Sigmoid colon (tissue), 7 donors: Measurements from ENCODE around the gene CACNA2D3. TPM values are rescaled to one million over a fixed set of nuclear protein-coding genes. Genes with fewer than 3 reads are reported as not detected.

Experiments
- DNase-seq: peaks from one replicate; pipeline ENCODE4 v3.0.0-alpha.2; 2019
- H3K27ac ChIP-seq, 4 donors: fragments of 200-600 bp; sonication (generic); one replicate each; pipeline ENCODE4 v1.5.1; 2016 to 2019; ENCODE audit warnings: mild to moderate bottlenecking in 1 of 4
- H3K27me3 ChIP-seq, 3 donors: fragments of 200-600 bp; sonication (generic); one replicate each; pipeline ENCODE4 v1.5.1; 2019; ENCODE audit warnings: mild to moderate bottlenecking in 1 of 3
- H3K36me3 ChIP-seq, 4 donors: fragments of 200-600 bp; sonication (generic); one replicate each; pipeline ENCODE4 v1.5.1; 2016 to 2019
- H3K4me1 ChIP-seq, 4 donors: fragments of 200-600 bp; sonication (generic); one replicate each; pipeline ENCODE4 v1.5.1; 2017 to 2019
- H3K4me3 ChIP-seq, 4 donors: fragments of 200-600 bp; sonication (generic); one replicate each; pipeline ENCODE4 v1.5.1; 2017 to 2019; ENCODE audit warnings: mild to moderate bottlenecking in 2 of 4, moderate library complexity in 1 of 4
- H3K9me3 ChIP-seq, 4 donors: fragments of 200-600 bp in 3 of 4; sonication (generic) in 3 of 4; one replicate each; pipeline versions ENCODE4 v1.5.1 to v1.6.1; 2013 to 2019
- EP300 ChIP-seq, 4 donors: sonication (generic); formaldehyde crosslinking; IDR thresholded peaks; one replicate each; pipeline ENCODE4 v1.6.1; 2017; ENCODE audit warnings: antibody characterized with exemption in 4 of 4
- POLR2A ChIP-seq, 2 donors: fragments of 450-650 bp; IDR thresholded peaks; one replicate each; pipeline ENCODE4 v1.6.1; 2016; ENCODE audit warnings: antibody characterized with exemption in 2 of 2, mild to moderate bottlenecking in 2 of 2, moderate library complexity in 2 of 2
- POLR2AphosphoS5 ChIP-seq, 4 donors: sonication (generic); formaldehyde crosslinking; IDR thresholded peaks; one replicate each; pipeline ENCODE4 v1.6.1; 2017; ENCODE audit warnings: antibody characterized with exemption in 4 of 4
- WGBS, 2 donors: extraction: QIAGEN DNeasy Blood & Tissue Kit; methylation state at CpG; one replicate each; pipeline ENCODE4 v1.1.7; 2013; 5-methylcytosine and 5-hydroxymethylcytosine counted together
- intact Hi-C: fragments of 100-400 bp; cut with DNase I; formaldehyde crosslinking; loops from one replicate; pipeline ENCODE4 v1.15.1; 2023
- polyA plus RNA-seq, 3 donors: library from polyadenylated mRNA; stranded (reverse); fragments of 200-250 nt; gene quantifications; one replicate each; pipeline ENCODE4 v1.2.3, GENCODE V29; 2013
- total RNA-seq, 4 donors: library from RNA; depleted of rRNA; stranded (reverse); fragments of >200 nt; gene quantifications; one replicate each; pipeline ENCODE4 v1.1.0, GENCODE V29; 2016
- TF ChIP-seq, protein P1 (sequence below), 4 experiments: fragments of 450-650 bp in 3 of 4; fragments of 200-600 bp in 1 of 4; IDR thresholded peaks; one replicate each; pipeline ENCODE4 v1.5.1; 2016 to 2019; ENCODE audit warnings: antibody characterized with exemption in 4 of 4, mild to moderate bottlenecking in 3 of 4, moderate library complexity in 2 of 4
- donor health status: healthy with polysubstance abuse.
- donor health status: Bipolar disorder and iron deficiency.
- donor health status: healthy.

CACNA2D3 gene
- total and polyA plus RNA-seq, 7 donors, result 0.32 to 10.2 (median 4.8) TPM; not detected in 1

DNA sequence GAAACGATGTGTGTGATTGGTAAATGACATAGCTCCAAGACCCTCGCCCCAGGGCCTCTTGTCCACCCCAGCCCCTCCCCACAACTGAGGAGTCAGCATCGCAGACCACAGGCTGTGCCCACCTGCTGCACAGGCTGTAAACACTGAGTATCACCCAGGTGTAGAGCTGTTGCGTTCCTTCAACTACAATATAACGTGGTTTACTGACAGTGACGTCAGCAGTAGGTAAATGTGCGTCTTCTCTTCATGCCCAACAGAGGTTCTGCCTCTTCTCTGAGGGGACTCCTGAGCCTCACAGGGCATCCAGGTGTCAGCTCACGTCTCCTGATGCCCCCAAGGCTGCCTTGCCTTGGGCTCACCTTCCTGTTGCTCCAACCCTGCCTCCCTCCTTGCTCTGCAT is 395.1 kb downstream of the CACNA2D3 start:
- H3K27me3 ChIP-seq, result no peaks in the 10 kb centered on the region
- H3K4me1 ChIP-seq, result no peaks in the 10 kb centered on the region
- WGBS, 2 donors, result 66 to 69% methylated on average over 8 of the region's 8 CpGs

DNA sequence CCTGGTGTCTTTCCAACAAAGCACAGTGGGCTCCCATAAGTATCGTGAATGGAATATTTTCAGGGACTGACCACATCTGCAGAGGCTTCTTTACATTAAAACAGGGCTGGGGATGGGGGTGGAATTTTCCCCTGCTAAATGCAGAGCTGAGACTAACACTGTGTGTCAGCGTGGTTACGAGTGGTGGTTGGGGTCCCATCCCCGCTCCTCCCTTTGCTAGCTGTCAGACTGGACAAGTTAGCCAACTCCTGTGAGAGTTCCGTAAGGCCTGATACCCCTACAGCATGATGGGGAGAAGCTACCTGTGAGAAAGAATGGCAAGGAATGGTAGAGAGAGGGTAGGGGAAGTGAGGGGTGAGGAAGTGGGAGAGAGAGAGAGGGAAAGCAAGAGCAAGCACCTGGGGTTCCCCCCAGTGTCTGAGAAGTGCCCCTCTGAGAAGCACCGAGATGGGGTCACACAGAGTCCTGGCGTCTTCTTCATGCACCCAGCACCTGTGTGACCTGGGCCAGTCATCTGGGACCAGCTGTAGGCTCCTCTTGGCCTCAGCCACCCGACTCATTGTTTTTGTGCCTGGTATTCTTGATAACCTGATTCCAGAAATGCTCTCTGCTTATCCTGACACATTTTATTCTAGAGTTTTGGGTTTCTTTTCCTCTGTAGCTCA is 395.8 kb downstream of the CACNA2D3 start:
- no peak for TF ChIP-seq POLR2AphosphoS5 (IDR thresholded peaks at IDR 0.05)
- H3K4me1 ChIP-seq, result no peaks in the 10 kb centered on the region
- H3K27me3 ChIP-seq, result no peaks in the 10 kb centered on the region
- no peaks in the 10 kb centered on the region for H3K9me3 ChIP-seq
- no peak overlapping the region for H3K4me3 ChIP-seq
- H3K36me3 ChIP-seq, result no peaks in the 10 kb centered on the region
- WGBS, 2 donors, result 86 to 89% methylated on average over 8 of the region's 8 CpGs
- DNase-seq, result no peak
- no peak overlapping the region for H3K27ac ChIP-seq
- intact Hi-C loops, result no loop called here

More for the DNA sequence above, 395.1 kb downstream of the CACNA2D3 start:
- H3K9me3 ChIP-seq, result no peaks in the 10 kb centered on the region
- intact Hi-C loops, result no loop called here
- no peak overlapping the region for H3K4me3 ChIP-seq
- TF ChIP-seq, protein P1, sequence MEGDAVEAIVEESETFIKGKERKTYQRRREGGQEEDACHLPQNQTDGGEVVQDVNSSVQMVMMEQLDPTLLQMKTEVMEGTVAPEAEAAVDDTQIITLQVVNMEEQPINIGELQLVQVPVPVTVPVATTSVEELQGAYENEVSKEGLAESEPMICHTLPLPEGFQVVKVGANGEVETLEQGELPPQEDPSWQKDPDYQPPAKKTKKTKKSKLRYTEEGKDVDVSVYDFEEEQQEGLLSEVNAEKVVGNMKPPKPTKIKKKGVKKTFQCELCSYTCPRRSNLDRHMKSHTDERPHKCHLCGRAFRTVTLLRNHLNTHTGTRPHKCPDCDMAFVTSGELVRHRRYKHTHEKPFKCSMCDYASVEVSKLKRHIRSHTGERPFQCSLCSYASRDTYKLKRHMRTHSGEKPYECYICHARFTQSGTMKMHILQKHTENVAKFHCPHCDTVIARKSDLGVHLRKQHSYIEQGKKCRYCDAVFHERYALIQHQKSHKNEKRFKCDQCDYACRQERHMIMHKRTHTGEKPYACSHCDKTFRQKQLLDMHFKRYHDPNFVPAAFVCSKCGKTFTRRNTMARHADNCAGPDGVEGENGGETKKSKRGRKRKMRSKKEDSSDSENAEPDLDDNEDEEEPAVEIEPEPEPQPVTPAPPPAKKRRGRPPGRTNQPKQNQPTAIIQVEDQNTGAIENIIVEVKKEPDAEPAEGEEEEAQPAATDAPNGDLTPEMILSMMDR (IDR thresholded peaks at IDR 0.05), result no peak
- no peak for TF ChIP-seq POLR2AphosphoS5 (IDR thresholded peaks at IDR 0.05)
- TF ChIP-seq EP300 (IDR thresholded peaks at IDR 0.05), result no peak
- no peak for TF ChIP-seq POLR2A (IDR thresholded peaks at IDR 0.05)
- DNase-seq, result no peak
- H3K36me3 ChIP-seq, result no peaks in the 10 kb centered on the region
- no peak overlapping the region for H3K27ac ChIP-seq

DNA sequence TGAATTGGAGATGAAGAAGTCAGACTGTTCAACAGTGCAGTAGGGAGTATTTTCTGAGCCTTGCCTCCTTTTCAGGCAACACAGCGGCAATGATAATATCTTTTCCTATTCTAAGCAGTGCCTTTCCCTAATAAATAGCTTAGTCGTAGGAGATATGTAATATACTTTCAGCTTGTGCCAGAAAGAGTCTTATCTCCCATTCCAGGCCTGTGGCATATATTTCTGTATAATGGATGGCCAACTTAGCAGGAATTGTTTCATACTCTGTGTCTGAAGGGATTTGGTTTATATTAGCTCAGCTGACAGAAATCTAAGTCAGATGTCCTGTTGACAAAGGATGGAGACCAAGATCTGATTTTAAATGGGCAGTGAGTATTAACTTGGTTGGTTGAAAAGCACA is 397.1 kb downstream of the CACNA2D3 start:
- intact Hi-C loops, result no loop called here
- H3K36me3 ChIP-seq, result no peaks in the 10 kb centered on the region
- H3K4me3 ChIP-seq, result no peak overlapping the region
- H3K27ac ChIP-seq, result no peak overlapping the region
- no peaks in the 10 kb centered on the region for H3K4me1 ChIP-seq
- peaks cover 0 to 3% (median 0%) of the 10 kb centered on the region in 4 donors for H3K9me3 ChIP-seq
- H3K27me3 ChIP-seq, result no peaks in the 10 kb centered on the region
- WGBS, 2 donors, result 81 to 91% methylated on average over 2 of the region's 2 CpGs
- no peak for TF ChIP-seq POLR2AphosphoS5 (IDR thresholded peaks at IDR 0.05)
- TF ChIP-seq EP300 (IDR thresholded peaks at IDR 0.05), result no peak
- TF ChIP-seq POLR2A (IDR thresholded peaks at IDR 0.05), result no peak
- TF ChIP-seq, protein P1 (IDR thresholded peaks at IDR 0.05), result no peak
- DNase-seq, result no peak

DNA sequence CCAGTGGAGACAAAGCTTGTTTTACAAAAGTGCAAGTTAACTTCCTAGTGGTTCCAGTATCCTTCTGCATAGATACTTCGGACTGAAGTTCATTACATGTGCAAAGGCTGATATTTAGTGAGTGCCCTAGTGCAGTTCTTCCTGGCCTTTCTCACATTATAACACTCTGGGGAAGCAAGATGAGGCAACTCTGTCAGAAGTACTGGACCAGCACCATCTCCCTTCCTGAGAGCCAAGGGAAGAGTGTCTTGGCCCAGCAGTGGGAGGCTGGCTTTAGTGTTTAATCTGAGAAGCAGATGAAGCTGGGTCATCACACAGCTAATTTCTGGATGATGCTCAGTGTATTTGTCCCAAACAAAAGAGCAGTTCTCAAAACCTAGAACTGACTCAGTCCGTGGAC is 397.7 kb downstream of the CACNA2D3 start:
- no peaks in the 10 kb centered on the region for H3K4me1 ChIP-seq
- no peaks in the 10 kb centered on the region for H3K36me3 ChIP-seq
- TF ChIP-seq, protein P1 (IDR thresholded peaks at IDR 0.05), result no peak
- 67 to 80% methylated on average over 2 of the region's 2 CpGs for WGBS, 2 donors
- no peak overlapping the region for H3K4me3 ChIP-seq
- intact Hi-C loops, result no loop called here
- H3K27me3 ChIP-seq, result no peaks in the 10 kb centered on the region
- H3K9me3 ChIP-seq, result peaks cover 0 to 3% (median 0%) of the 10 kb centered on the region in 4 donors
- H3K27ac ChIP-seq, result no peak overlapping the region
- DNase-seq, result no peak

DNA sequence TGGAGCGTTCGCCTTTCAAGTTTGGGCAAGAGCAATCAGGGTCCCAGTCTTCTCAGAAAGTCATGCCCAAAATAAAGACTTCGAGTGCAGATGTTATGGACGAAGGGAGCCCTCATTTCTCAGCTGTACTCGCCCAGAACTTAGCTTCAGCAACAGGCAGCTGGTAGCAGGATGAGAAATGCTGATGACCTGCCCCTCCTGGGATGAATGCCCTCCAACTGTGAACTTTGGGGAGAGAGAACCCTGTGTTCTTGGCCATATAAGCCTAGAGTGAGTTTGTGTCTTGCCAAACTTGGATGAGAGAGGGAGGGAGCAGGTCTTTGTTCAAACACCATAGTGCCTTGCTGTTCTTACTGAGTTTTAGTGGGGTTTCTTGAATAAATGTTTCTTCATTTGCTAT is 405.2 kb downstream of the CACNA2D3 start:
- H3K36me3 ChIP-seq, result no peaks in the 10 kb centered on the region
- no peak overlapping the region for H3K4me3 ChIP-seq
- intact Hi-C loops, result no loop called here
- no peaks in the 10 kb centered on the region for H3K27me3 ChIP-seq
- H3K4me1 ChIP-seq, result peaks cover 0 to 35% (median 14%) of the 10 kb centered on the region in 4 donors
- DNase-seq, result no peak
- WGBS, 2 donors, result 85 to 86% methylated on average over 5 of the region's 5 CpGs
- TF ChIP-seq POLR2A (IDR thresholded peaks at IDR 0.05), result no peak
- TF ChIP-seq EP300 (IDR thresholded peaks at IDR 0.05), result no peak
- no peak for TF ChIP-seq POLR2AphosphoS5 (IDR thresholded peaks at IDR 0.05)
- TF ChIP-seq, protein P1 (IDR thresholded peaks at IDR 0.05), result no peak
- H3K27ac ChIP-seq, result peak overlapping the region in 2 of 4 donors; percentile 64 to 65
- H3K9me3 ChIP-seq, result peaks cover 0 to 8% (median 0%) of the 10 kb centered on the region in 4 donors
